Mucosa of descending colon (tissue), 3 donors: ENCODE data around the gene ALPK3. TPM values are rescaled to one million over a fixed set of nuclear protein-coding genes. Genes with fewer than 3 reads are reported as not detected.

Experiments
- ATAC-seq: fragments of 200-7000 bp; cut with Tn5 transposase; one replicate; pipeline ENCODE4 v1.9.1; 2020; ENCODE audit warnings: mild to moderate bottlenecking, moderate library complexity
- DNase-seq, 3 donors: peaks; one replicate each; pipeline ENCODE4 v3.0.0-alpha.2; 2020
- H3K36me3 ChIP-seq: fragments of 200-600 bp; one replicate; pipeline ENCODE4 v1.8.0; 2021; ENCODE audit warnings: low read depth, mild to moderate bottlenecking
- H3K4me1 ChIP-seq: fragments of 200-600 bp; one replicate; pipeline ENCODE4 v1.8.0; 2021; ENCODE audit warnings: low read depth, mild to moderate bottlenecking
- H3K4me3 ChIP-seq: fragments of 200-600 bp; one replicate; pipeline ENCODE4 v1.8.0; 2021; ENCODE audit warnings: mild to moderate bottlenecking
- H3K9me3 ChIP-seq: fragments of 200-600 bp; one replicate; pipeline ENCODE4 v1.8.0; 2021; ENCODE audit warnings: mild to moderate bottlenecking
- intact Hi-C, 2 donors: fragments of 100-400 bp; cut with DNase I in 1 of 2; cut with micrococcal nuclease in 1 of 2; formaldehyde crosslinking; loops; one replicate each; pipeline versions ENCODE4 v1.11.0 to v1.11.1; 2022; cut with DNase I, micrococcal nuclease
- total RNA-seq, 3 donors: library from RNA; stranded (reverse); fragmentation: NEBNext Ultra II Directional in 2 of 3; extraction: Animal tissue kit (Norgen Biotek cat#: 25700) in 2 of 3; gene quantifications; one replicate each; pipeline versions ENCODE4 v1.2.1 to v1.2.4, GENCODE V29; 2021 to 2023
- TF ChIP-seq, protein P1 (sequence below): fragments of 200-600 bp; IDR thresholded peaks from one replicate; pipeline ENCODE4 v1.8.0; 2022; ENCODE audit warnings: antibody characterized with exemption, mild to moderate bottlenecking
- donor health status: DM: no; HTN: no; CAD: no; lungs with moderate emphysema.
- donor health status: DM: no; HTN: no; CAD: no.
- donor health status: DM: no; HTN: yes; CAD: no.

Gene ALPK3
- total RNA-seq, 3 donors from 2014 or later, result 1.3 to 15.3 (median 1.9) TPM

DNA sequence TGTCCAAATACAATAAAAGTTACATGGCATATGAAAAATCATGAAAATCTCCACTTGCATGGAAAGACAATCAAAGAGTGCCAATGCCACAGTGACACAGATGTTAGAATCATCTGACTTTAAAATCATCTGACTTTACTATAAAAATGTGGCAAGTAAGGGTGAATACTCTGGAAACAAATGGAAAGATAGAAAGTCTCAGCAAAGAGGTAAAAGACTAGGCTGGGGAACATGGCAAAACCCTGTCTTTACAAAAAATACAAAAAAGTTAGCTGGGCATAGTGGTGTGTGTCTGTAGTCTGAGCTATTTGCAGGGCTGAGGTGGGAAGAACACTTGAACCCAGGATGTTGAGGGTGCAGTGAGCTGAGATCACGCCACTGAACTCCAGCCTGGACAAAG is 29.1 kb downstream of the ALPK3 start:
- intact Hi-C loops, result no loop called here
- Histone ChIP-seq H3K36me3 (no peaks in the 10 kb centered on the region), H3K9me3 (peaks cover 11% of the 10 kb centered on the region), H3K4me1 (no peaks in the 10 kb centered on the region), H3K4me3 (no peak overlapping the region)
- TF ChIP-seq, protein P1, sequence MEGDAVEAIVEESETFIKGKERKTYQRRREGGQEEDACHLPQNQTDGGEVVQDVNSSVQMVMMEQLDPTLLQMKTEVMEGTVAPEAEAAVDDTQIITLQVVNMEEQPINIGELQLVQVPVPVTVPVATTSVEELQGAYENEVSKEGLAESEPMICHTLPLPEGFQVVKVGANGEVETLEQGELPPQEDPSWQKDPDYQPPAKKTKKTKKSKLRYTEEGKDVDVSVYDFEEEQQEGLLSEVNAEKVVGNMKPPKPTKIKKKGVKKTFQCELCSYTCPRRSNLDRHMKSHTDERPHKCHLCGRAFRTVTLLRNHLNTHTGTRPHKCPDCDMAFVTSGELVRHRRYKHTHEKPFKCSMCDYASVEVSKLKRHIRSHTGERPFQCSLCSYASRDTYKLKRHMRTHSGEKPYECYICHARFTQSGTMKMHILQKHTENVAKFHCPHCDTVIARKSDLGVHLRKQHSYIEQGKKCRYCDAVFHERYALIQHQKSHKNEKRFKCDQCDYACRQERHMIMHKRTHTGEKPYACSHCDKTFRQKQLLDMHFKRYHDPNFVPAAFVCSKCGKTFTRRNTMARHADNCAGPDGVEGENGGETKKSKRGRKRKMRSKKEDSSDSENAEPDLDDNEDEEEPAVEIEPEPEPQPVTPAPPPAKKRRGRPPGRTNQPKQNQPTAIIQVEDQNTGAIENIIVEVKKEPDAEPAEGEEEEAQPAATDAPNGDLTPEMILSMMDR, result no peak
- DNase-seq (no peak), ATAC-seq (no peak)

DNA sequence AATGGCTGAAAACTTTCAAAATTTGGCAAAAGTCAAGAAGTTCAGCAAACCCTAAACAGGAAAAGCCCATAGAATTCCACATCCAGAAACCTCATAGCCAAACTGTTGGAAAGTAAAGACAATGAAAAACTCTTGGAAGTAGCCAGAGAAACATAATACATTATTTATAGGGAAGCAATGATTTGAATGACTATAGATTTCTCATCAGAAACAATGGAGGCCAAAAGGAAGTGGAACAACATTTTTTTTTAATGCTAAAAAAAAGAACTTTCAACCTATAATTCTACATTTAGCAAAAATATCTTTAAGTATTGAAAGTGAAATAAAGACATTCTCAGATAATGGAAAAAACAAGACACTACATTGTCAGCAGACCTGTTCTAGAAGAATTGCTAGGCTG is 30.2 kb downstream of the ALPK3 start:
- H3K4me3 ChIP-seq, result no peak overlapping the region
- peaks cover 11% of the 10 kb centered on the region for H3K9me3 ChIP-seq
- TF ChIP-seq, protein P1, result no peak
- no peaks in the 10 kb centered on the region for H3K36me3 ChIP-seq
- ATAC-seq, result no peak
- no peaks in the 10 kb centered on the region for H3K4me1 ChIP-seq
- intact Hi-C loops, result no loop called here
- DNase-seq, result no peak

DNA sequence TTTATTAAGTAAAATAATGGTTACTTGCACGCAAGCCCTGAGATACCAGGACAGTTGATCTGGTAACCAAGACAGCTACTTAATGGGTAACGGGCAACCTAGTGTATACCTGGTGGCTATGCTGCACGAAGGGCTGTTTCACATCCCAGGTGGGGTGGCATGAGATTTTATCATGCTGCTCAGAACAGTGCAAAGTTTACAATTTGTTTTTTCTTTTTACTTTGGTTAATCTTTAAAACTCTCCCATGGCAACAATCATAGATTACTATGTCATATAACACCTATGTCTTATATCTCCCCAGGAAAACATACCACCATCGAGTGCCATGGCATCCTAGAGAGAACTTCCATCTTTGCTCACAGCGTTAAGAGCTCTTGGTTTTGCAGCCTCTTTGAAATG is 35.1 kb downstream of the ALPK3 start:
- DNase-seq (no peak), ATAC-seq (peak; percentile 63)
- Histone ChIP-seq H3K36me3 (no peaks in the 10 kb centered on the region), H3K4me3 (no peak overlapping the region), H3K4me1 (no peaks in the 10 kb centered on the region), H3K9me3 (peaks cover 4% of the 10 kb centered on the region)
- intact Hi-C loops, result no loop called here
- TF ChIP-seq, protein P1, result no peak

DNA sequence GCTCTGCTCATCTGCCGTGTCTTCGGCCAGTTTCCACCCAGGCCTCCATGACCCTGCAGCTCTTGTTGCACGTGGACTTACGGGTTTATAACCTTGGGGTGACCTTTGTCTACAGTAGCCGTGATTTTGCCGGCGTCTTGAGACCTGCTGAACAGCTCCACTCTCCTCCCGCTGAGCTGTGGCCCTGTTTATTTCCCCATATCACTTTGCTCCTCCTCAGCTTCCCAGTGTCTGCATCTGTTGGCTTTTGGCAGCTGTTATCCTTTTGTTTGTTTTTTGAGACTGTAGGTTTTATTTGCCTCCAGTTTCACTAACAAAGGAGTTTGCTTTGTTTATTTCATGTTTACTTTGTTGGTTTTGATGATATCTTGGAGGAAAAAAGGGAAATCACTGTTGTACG is 38.0 kb downstream of the ALPK3 start:
- H3K36me3 ChIP-seq, result no peaks in the 10 kb centered on the region
- intact Hi-C loops, result no loop called here
- ATAC-seq, result no peak
- no peak for DNase-seq
- H3K9me3 ChIP-seq, result no peaks in the 10 kb centered on the region
- H3K4me3 ChIP-seq, result no peak overlapping the region
- TF ChIP-seq, protein P1, result no peak
- no peaks in the 10 kb centered on the region for H3K4me1 ChIP-seq

DNA sequence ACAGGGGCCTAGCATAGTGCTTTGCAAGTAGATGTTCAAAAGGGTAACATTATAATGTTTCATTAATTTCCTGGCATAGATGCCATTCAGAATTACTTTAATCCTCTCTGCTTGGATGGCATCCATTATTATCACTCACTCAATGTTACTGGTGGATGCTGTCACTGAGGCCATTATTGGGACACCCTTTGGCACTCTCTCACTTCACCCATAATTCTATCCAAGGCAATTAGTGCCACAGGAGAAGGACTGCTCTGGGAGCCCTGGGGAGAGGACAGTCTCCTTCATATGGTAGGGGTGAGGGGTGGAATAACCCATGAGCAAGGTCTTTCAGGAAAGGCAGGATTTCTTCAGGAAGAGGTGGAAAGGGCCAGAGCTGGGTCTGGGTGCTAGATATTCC is 38.6 kb downstream of the ALPK3 start:
- TF ChIP-seq, protein P1, result no peak
- no peaks in the 10 kb centered on the region for H3K36me3 ChIP-seq
- intact Hi-C loops, result no loop called here
- DNase-seq (no peak), ATAC-seq (no peak)
- no peaks in the 10 kb centered on the region for H3K9me3 ChIP-seq
- H3K4me1 ChIP-seq, result no peaks in the 10 kb centered on the region
- H3K4me3 ChIP-seq, result no peak overlapping the region

DNA sequence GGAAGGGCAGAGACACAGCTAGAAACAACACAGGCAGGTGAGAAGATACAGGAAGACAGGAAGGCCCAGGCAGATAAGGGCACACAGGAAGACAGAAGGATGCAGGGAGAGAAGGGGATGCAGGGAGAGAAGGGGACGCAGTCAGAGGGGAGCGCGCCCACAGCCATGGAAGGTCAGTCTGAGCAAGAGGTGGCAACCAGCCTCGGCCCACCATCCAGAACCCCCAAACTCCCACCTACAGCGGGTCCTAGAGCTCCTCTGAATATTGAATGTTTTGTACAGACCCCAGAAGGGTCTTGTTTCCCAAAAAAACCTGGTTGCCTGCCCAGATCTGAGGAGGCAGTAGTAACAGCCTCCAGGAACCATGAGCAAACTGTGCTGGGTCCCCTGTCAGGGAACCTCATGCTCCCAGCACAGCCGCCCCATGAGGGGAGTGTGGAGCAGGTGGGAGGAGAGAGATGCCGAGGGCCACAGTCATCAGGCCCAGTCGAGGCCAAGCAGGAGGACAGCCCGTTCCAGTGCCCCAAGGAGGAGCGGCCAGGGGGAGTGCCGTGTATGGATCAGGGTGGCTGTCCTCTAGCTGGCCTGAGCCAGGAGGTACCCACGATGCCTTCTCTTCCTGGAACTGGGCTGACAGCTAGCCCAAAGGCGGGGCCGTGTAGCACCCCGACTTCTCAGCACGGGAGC is 39.7 kb downstream of the ALPK3 start:
- Histone ChIP-seq H3K9me3 (no peaks in the 10 kb centered on the region), H3K4me3 (no peak overlapping the region), H3K36me3 (no peaks in the 10 kb centered on the region), H3K4me1 (no peaks in the 10 kb centered on the region)
- no peak for ATAC-seq
- DNase-seq, result no peak
- intact Hi-C loops, result no loop called here
- TF ChIP-seq, protein P1, result no peak
